Endothelial cell of umbilical vein (primary cell): Measurements from ENCODE around the gene NSD2. TPM values are rescaled to one million over a fixed set of nuclear protein-coding genes. Genes with fewer than 3 reads are reported as not detected.

ENCODE experiments used
- BruUV-seq: library from RNA; stranded (reverse); fragments of 400-500 nt; replicated peaks from 2 replicates; lab custom pipeline; 2021; lab: Mats Ljungman, UMichigan
- CTCF ChIA-PET: fragments of 300-600, 350-600 bp; sonication (Branson Sonifier 250); formaldehyde crosslinking; loops from one replicate; lab custom pipeline; 2021; ENCODE audit warnings: antibody characterized with exemption, inconsistent platforms; lab: Charles Lee
- POLR2A ChIA-PET: fragments of 300-600, 350-600 bp; sonication (Branson Sonifier 250); formaldehyde crosslinking; loops from one replicate; lab custom pipeline; 2021; ENCODE audit warnings: antibody characterized with exemption, inconsistent platforms; lab: Charles Lee
- DNase-seq: peaks from one replicate; pipeline ENCODE4 v3.0.0-alpha.2; 2011; ENCODE audit warnings: low read depth, low spot score
- FAIRE-seq: peaks from 2 replicates; lab custom pipeline; 2011; peaks lifted over from hg19 to GRCh38; lab: Jason Lieb, UNC
- H2AFZ ChIP-seq: 2 replicates; pipeline ENCODE4 v1.6.0; 2012; ENCODE audit warnings: low read depth, low read length, control low read depth, inconsistent platforms
- H3K27ac ChIP-seq: 2 replicates; pipeline ENCODE4 v1.5.1; 2011; ENCODE audit warnings: low read depth, mild to moderate bottlenecking, control low read depth, low read length, moderate library complexity; ENCODE audit not compliant: insufficient read depth
- H3K27me3 ChIP-seq, 2 experiments: 2 replicates each; pipeline versions ENCODE4 v1.6.0 to v1.6.1; 2011; ENCODE audit warnings: low read length in 2 of 2, mixed read lengths in 1 of 2; ENCODE audit not compliant: control insufficient read depth in 2 of 2, insufficient read depth in 2 of 2
- H3K36me3 ChIP-seq, 2 experiments: 2 replicates in 1 of 2; 3 replicates in 1 of 2; pipeline ENCODE4 v1.5.1; 2011; ENCODE audit warnings: low read length in 2 of 2, mild to moderate bottlenecking in 1 of 2, moderate library complexity in 1 of 2; ENCODE audit not compliant: control insufficient read depth in 2 of 2, insufficient read depth in 2 of 2; ENCODE audit errors: extremely low read depth in 1 of 2
- H3K4me1 ChIP-seq: 3 replicates; pipeline ENCODE4 v1.5.1; 2011; ENCODE audit warnings: mild to moderate bottlenecking, low read length; ENCODE audit not compliant: control insufficient read depth, insufficient read depth; ENCODE audit errors: extremely low read depth
- H3K4me2 ChIP-seq: 2 replicates; pipeline ENCODE4 v1.6.1; 2011; ENCODE audit warnings: low read length, control low read depth, mixed read lengths; ENCODE audit not compliant: insufficient read depth
- H3K4me3 ChIP-seq, 3 experiments: fragments of 200-600 bp in 1 of 3; sonication (generic), shearing (Covaris generic) in 1 of 3; replicated peaks in 1 of 3; 2 replicates each; pipeline ENCODE4 v1.5.1; 2011 to 2016; ENCODE audit warnings: control low read depth in 3 of 3, low read length in 3 of 3, mild to moderate bottlenecking in 2 of 3, inconsistent platforms in 1 of 3, low read depth in 1 of 3, moderate library complexity in 1 of 3; ENCODE audit not compliant: insufficient read depth in 1 of 3
- H3K79me2 ChIP-seq: 2 replicates; pipeline ENCODE4 v1.6.0; 2012; ENCODE audit warnings: low read length, inconsistent platforms; ENCODE audit not compliant: control insufficient read depth, insufficient read depth
- H3K9ac ChIP-seq: replicated peaks from 2 replicates; pipeline ENCODE3; 2011; ENCODE audit warnings: low read length, control low read depth; ENCODE audit not compliant: insufficient read depth; ENCODE audit errors: extremely low read depth
- H3K9me1 ChIP-seq: replicated peaks from 3 replicates; pipeline ENCODE4 v1.6.0; 2011; ENCODE audit warnings: mild to moderate bottlenecking, low read length; ENCODE audit not compliant: control insufficient read depth, insufficient read depth; ENCODE audit errors: extremely low read depth
- H3K9me3 ChIP-seq: replicated peaks from 2 replicates; pipeline ENCODE4 v1.5.1; 2012; ENCODE audit warnings: low read length, inconsistent platforms; ENCODE audit not compliant: control insufficient read depth, insufficient read depth
- H4K20me1 ChIP-seq: replicated peaks from 2 replicates; pipeline ENCODE3; 2011; ENCODE audit warnings: mild to moderate bottlenecking, low read length; ENCODE audit not compliant: control insufficient read depth, insufficient read depth; ENCODE audit errors: extremely low read depth
- EZH2 ChIP-seq: IDR thresholded peaks from 2 replicates; pipeline ENCODE4 v1.6.1; 2012; ENCODE audit warnings: borderline replicate concordance, low read depth, mild to moderate bottlenecking, moderate library complexity, low read length, inconsistent platforms; ENCODE audit not compliant: severe bottlenecking
- FOS ChIP-seq: IDR thresholded peaks from 2 replicates; pipeline ENCODE4 v1.6.1; 2011; ENCODE audit warnings: mild to moderate bottlenecking, low read length, moderate library complexity, borderline replicate concordance; ENCODE audit not compliant: insufficient read depth
- GATA2 ChIP-seq: IDR thresholded peaks from 2 replicates; pipeline ENCODE4 v1.7.0; 2011; ENCODE audit warnings: low read depth, mild to moderate bottlenecking, moderate library complexity, mixed read lengths, low read length; ENCODE audit not compliant: insufficient read length, insufficient read depth
- JUN ChIP-seq: IDR thresholded peaks from 2 replicates; pipeline ENCODE4 v1.6.1; 2011; ENCODE audit warnings: borderline replicate concordance, low read depth; ENCODE audit not compliant: insufficient read length, insufficient read depth
- MYC ChIP-seq: IDR thresholded peaks from one replicate; pipeline ENCODE4 v1.6.1; 2011; ENCODE audit warnings: mild to moderate bottlenecking, low read depth, low read length
- POLR2A ChIP-seq: IDR thresholded peaks from 2 replicates; pipeline ENCODE4 v1.6.1; 2012; ENCODE audit warnings: low read depth, mild to moderate bottlenecking, control low read depth, low read length
- POLR2AphosphoS5 ChIP-seq: IDR thresholded peaks from 2 replicates; pipeline ENCODE4 v1.6.1; 2012; ENCODE audit warnings: low read depth, mild to moderate bottlenecking, control low read depth, low read length, moderate library complexity; ENCODE audit not compliant: insufficient read depth
- dilution Hi-C: fragments of 300-500 bp; cut with MboI; formaldehyde crosslinking; loops from one replicate; pipeline ENCODE4 v1.15.0; 2019; ENCODE audit warnings: low sequenced_read_pairs; ENCODE audit not compliant: extremely low pct_ligation_motif_present
- intact Hi-C: fragments of 100-400 bp; cut with micrococcal nuclease; formaldehyde crosslinking; loops from one replicate; pipeline ENCODE4 v1.10.0; 2022
- polyA plus RNA-seq, 4 experiments: library from polyadenylated mRNA; depleted of rRNA in 3 of 4; stranded (reverse) in 3 of 4; unstranded in 1 of 4; fragments of >200 nt; gene quantifications; 2 replicates each; pipeline versions ENCODE4 v1.2.1 to v1.2.3, GENCODE V29; 2011 to 2012; ENCODE audit warnings: missing spikeins in 1 of 4
- total RNA-seq: library from RNA; stranded (reverse); gene quantifications from 2 replicates; pipeline ENCODE4 v1.2.3, GENCODE V29; 2021
- TF ChIP-seq, protein P1 (sequence below), 2 donors: IDR thresholded peaks; 1 replicate in 1 of 2; 2 replicates in 1 of 2; pipeline ENCODE4 v1.5.1; 2011; ENCODE audit warnings: low read length in 2 of 2, mild to moderate bottlenecking in 2 of 2, moderate library complexity in 2 of 2, control low read depth in 1 of 2, inconsistent platforms in 1 of 2, low read depth in 1 of 2; ENCODE audit not compliant: insufficient read depth in 1 of 2; ENCODE audit errors: extremely low read depth in 1 of 2
- TF ChIP-seq, protein P2 (sequence below): IDR thresholded peaks from 2 replicates; pipeline ENCODE4 v1.6.1; 2011; ENCODE audit not compliant: insufficient read depth, insufficient read length

NSD2 gene
- total and polyA plus RNA-seq, 2 donors (not counting 3 experiments of a cell fraction or from before 2014, with no cell fraction given) = 31.3 to 171 TPM

DNA sequence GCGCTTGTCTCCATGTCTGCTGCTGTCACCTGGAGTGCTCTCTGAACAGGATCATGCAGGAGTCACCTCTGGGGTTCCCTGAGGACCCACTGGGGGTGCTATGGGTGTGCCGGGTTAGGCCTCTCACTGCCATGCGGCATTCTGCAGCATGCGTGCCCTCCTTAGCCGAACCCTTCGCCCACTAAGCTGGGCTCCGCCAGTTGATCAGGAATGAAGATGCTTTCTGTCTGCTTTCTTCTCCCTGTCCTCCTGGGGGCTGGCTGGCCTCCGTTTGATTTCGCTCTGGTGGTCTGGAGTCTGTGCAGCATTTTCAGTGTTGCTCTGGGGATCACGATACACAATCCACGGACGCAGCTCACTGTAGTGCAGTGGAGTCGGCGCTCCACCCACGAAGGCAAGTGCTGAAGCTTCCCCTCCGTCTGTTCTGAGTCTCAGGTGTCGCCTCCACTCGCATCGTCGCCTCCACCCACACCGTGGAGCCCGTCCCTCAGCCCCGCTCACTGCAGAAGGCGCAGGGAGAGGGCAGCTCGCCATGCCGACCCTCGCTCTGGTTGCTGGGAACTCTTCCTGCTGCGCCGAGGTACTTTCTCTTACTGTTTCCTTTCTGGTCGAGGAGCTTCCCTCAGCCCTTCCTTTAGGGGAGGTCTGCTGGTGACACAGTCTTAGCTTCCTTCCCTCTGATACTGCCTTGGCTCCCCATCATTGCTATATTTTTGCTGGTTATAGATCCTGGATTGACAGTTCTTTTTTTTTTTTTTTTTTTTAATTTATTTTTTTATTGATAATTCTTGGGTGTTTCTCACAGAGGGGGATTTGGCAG lies 44.5 kb upstream of the NSD2 start:
- POLR2A ChIA-PET = no interaction called here
- Histone ChIP-seq H3K27ac (no peak overlapping the region), H3K4me1 (no peaks in the 10 kb centered on the region), H3K4me3 (no peak overlapping the region), H3K9me1 (no peaks in the 10 kb centered on the region), H3K4me2 (no peak overlapping the region), H3K9ac (no peak overlapping the region), H3K79me2 (no peaks in the 10 kb centered on the region), H4K20me1 (no peaks in the 10 kb centered on the region), H3K9me3 (no peaks in the 10 kb centered on the region), H3K36me3 (peaks cover 12 to 42% of the 10 kb centered on the region in 2 experiments), H2AFZ (no peak overlapping the region), H3K27me3 (no peaks in the 10 kb centered on the region)
- FAIRE-seq (no peak), DNase-seq (no peak)
- no peak for TF ChIP-seq EZH2
- no peak for TF ChIP-seq POLR2AphosphoS5
- TF ChIP-seq JUN = no peak
- TF ChIP-seq, protein P1, sequence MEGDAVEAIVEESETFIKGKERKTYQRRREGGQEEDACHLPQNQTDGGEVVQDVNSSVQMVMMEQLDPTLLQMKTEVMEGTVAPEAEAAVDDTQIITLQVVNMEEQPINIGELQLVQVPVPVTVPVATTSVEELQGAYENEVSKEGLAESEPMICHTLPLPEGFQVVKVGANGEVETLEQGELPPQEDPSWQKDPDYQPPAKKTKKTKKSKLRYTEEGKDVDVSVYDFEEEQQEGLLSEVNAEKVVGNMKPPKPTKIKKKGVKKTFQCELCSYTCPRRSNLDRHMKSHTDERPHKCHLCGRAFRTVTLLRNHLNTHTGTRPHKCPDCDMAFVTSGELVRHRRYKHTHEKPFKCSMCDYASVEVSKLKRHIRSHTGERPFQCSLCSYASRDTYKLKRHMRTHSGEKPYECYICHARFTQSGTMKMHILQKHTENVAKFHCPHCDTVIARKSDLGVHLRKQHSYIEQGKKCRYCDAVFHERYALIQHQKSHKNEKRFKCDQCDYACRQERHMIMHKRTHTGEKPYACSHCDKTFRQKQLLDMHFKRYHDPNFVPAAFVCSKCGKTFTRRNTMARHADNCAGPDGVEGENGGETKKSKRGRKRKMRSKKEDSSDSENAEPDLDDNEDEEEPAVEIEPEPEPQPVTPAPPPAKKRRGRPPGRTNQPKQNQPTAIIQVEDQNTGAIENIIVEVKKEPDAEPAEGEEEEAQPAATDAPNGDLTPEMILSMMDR (IDR thresholded peaks at IDR 0.05; ENCODE audit: extremely low read depth in 1 of 2, insufficient read depth in 1 of 2, low read depth in 1 of 2, low read length in 2 of 2) = no peak
- TF ChIP-seq FOS = no peak
- no peak for TF ChIP-seq MYC
- TF ChIP-seq GATA2 = no peak
- TF ChIP-seq, protein P2, sequence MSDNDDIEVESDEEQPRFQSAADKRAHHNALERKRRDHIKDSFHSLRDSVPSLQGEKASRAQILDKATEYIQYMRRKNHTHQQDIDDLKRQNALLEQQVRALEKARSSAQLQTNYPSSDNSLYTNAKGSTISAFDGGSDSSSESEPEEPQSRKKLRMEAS = no peak
- no peak for TF ChIP-seq POLR2A
- CTCF ChIA-PET = interaction anchor here (1.0 to 1.2 kb wide), 2 partner anchors 72 to 84 kb away, joined by 4 to 6 read pairs; no protein-coding TSS in a partner anchor
- dilution Hi-C loops = no loop called here
- no TSS peak for BruUV-seq
- intact Hi-C loops = no loop called here
